Hepatocyte (in vitro differentiated cells): ENCODE results near the gene FGGY.

Experiments used
- EZH2 ChIP-seq: fragments of 200-600 bp; sonication (generic); IDR thresholded peaks from 2 replicates; pipeline ENCODE4 v1.6.1; 2016; ENCODE audit warnings: antibody characterized with exemption, mild to moderate bottlenecking, borderline replicate concordance
- EZH2phosphoT487 ChIP-seq: fragments of 200-600 bp; sonication (generic); IDR thresholded peaks from one replicate; pipeline ENCODE4 v1.6.1; 2018; ENCODE audit warnings: antibody characterized with exemption, mild to moderate bottlenecking, low read depth, moderate library complexity; ENCODE audit not compliant: unreplicated experiment, severe bottlenecking
- TF ChIP-seq, protein P1 (sequence below): fragments of 200-600 bp; sonication (generic); IDR thresholded peaks from 2 replicates; pipeline ENCODE4 v1.5.1; 2016; ENCODE audit warnings: antibody characterized with exemption, mild to moderate bottlenecking; ENCODE audit not compliant: poor library complexity

DNA sequence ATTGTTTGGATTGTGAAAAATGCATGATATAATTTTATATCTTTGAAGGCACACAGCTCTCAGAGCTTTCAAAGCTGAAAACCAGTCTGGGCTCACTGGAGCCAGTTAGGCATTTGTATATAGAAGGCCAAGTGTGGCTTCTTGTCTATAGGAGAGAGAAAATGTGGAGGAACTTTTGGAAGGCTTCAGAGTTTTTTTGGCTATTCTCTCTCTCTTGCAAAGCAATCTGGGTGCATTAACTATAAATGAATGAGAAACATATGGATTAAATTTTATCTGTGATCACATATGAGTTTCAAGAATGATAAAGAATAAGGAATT is 301.2 kb downstream of the FGGY start:
- TF ChIP-seq, protein P1, sequence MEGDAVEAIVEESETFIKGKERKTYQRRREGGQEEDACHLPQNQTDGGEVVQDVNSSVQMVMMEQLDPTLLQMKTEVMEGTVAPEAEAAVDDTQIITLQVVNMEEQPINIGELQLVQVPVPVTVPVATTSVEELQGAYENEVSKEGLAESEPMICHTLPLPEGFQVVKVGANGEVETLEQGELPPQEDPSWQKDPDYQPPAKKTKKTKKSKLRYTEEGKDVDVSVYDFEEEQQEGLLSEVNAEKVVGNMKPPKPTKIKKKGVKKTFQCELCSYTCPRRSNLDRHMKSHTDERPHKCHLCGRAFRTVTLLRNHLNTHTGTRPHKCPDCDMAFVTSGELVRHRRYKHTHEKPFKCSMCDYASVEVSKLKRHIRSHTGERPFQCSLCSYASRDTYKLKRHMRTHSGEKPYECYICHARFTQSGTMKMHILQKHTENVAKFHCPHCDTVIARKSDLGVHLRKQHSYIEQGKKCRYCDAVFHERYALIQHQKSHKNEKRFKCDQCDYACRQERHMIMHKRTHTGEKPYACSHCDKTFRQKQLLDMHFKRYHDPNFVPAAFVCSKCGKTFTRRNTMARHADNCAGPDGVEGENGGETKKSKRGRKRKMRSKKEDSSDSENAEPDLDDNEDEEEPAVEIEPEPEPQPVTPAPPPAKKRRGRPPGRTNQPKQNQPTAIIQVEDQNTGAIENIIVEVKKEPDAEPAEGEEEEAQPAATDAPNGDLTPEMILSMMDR, result no peak
- no peak for TF ChIP-seq EZH2
- TF ChIP-seq EZH2phosphoT487, result no peak
